MM.1S (cell line): ENCODE data around the gene FRMD1.

ENCODE experiments used
- DNase-seq: peaks from one replicate; pipeline ENCODE4 v3.0.0-alpha.2; 2015
- H2AFZ ChIP-seq: fragments of 300-600 bp; sonication (generic); 2 replicates; pipeline ENCODE4 v1.6.0; 2016; ENCODE audit warnings: antibody characterized with exemption, low read length
- H3F3A ChIP-seq: fragments of 300-600 bp; sonication (generic); 2 replicates; pipeline ENCODE4 v1.6.1; 2016; ENCODE audit warnings: mild to moderate bottlenecking, antibody characterized with exemption, low read length, moderate library complexity, mixed read lengths; ENCODE audit not compliant: insufficient read depth
- H3K27ac ChIP-seq: fragments of 300-600 bp; sonication (generic); 2 replicates; pipeline ENCODE4 v1.5.1; 2016; ENCODE audit warnings: mild to moderate bottlenecking, low read length
- H3K27me3 ChIP-seq: fragments of 300-600 bp; sonication (generic); replicated peaks from 2 replicates; pipeline ENCODE4 v1.6.0; 2016; ENCODE audit warnings: low read length; ENCODE audit not compliant: insufficient read depth
- H3K36me3 ChIP-seq: fragments of 300-600 bp; sonication (generic); replicated peaks from 2 replicates; pipeline ENCODE4 v1.6.1; 2016; ENCODE audit warnings: mild to moderate bottlenecking, low read length, mixed read lengths; ENCODE audit not compliant: insufficient read depth
- H3K4me1 ChIP-seq: fragments of 300-600 bp; sonication (generic); 2 replicates; pipeline ENCODE4 v1.6.1; 2016; ENCODE audit warnings: low read length, mixed read lengths
- H3K4me2 ChIP-seq: fragments of 300-600 bp; sonication (generic); 2 replicates; pipeline ENCODE4 v1.6.0; 2016; ENCODE audit warnings: low read depth, low read length
- H3K4me3 ChIP-seq: fragments of 300-600 bp; sonication (generic); 2 replicates; pipeline ENCODE4 v1.5.1; 2016; ENCODE audit warnings: low read length, mixed read lengths
- H3K79me2 ChIP-seq: fragments of 300-600 bp; sonication (generic); 2 replicates; pipeline ENCODE4 v1.6.1; 2016; ENCODE audit warnings: mixed run types, low read length, mixed read lengths
- H3K9ac ChIP-seq: fragments of 300-600 bp; sonication (generic); 2 replicates; pipeline ENCODE4 v1.6.1; 2016; ENCODE audit warnings: low read length, mixed read lengths
- H3K9me2 ChIP-seq: fragments of 300-600 bp; sonication (generic); replicated peaks from 2 replicates; pipeline ENCODE4 v1.6.1; 2016; ENCODE audit warnings: mild to moderate bottlenecking, low read length, mixed read lengths; ENCODE audit not compliant: insufficient read depth
- H3K9me3 ChIP-seq: fragments of 300-600 bp; sonication (generic); replicated peaks from 2 replicates; pipeline ENCODE4 v1.6.1; 2016; ENCODE audit warnings: mild to moderate bottlenecking, low read length, mixed read lengths; ENCODE audit not compliant: insufficient read depth
- H4K20me1 ChIP-seq: fragments of 300-600 bp; sonication (generic); 2 replicates; pipeline ENCODE4 v1.6.1; 2016; ENCODE audit warnings: mild to moderate bottlenecking, low read length, moderate library complexity, mixed read lengths; ENCODE audit not compliant: insufficient read depth
- CTCF ChIP-seq: fragments of 300-600 bp; sonication (generic); IDR thresholded peaks from 2 replicates; pipeline ENCODE4 v1.5.1; 2016; ENCODE audit warnings: antibody characterized with exemption, low read length, mixed read lengths
- EZH2 ChIP-seq: fragments of 300-600 bp; sonication (generic); optimal IDR thresholded peaks from 2 replicates; pipeline ENCODE3; 2017; ENCODE audit warnings: low read depth, mild to moderate bottlenecking, antibody characterized with exemption, low read length, mixed read lengths
- EZH2phosphoT487 ChIP-seq: fragments of 300-600 bp; sonication (generic); IDR thresholded peaks from 2 replicates; pipeline ENCODE4 v1.6.1; 2018; ENCODE audit warnings: antibody characterized with exemption, low read length

The FRMD1 gene

GRCh38 chr6:168086066-168086465 is 7.1 kb upstream of the FRMD1 start:
- no peak overlapping the region for H3K4me2 ChIP-seq

GRCh38 chr6:168084465-168085160 is 5.6 kb upstream of the FRMD1 start:
- Histone ChIP-seq H3K4me1 (no peaks in the 10 kb centered on the region), H3K9me3 (no peaks in the 10 kb centered on the region), H3K4me3 (no peak overlapping the region), H3K79me2 (no peaks in the 10 kb centered on the region), H3K9ac (no peak overlapping the region), H3K27me3 (no peaks in the 10 kb centered on the region; the same call in 1 of the 2 replicates), H4K20me1 (no peaks in the 10 kb centered on the region), H3K9me2 (no peaks in the 10 kb centered on the region), H2AFZ (no peak overlapping the region), H3F3A (no peaks in the 10 kb centered on the region), H3K27ac (no peak overlapping the region), H3K36me3 (no peaks in the 10 kb centered on the region), H3K4me2 (no peak overlapping the region)
- TF ChIP-seq EZH2phosphoT487 = no peak
- no peak for TF ChIP-seq EZH2
- TF ChIP-seq CTCF = no peak
- DNase-seq = no peak

More at GRCh38 chr6:168086066-168086465, 7.1 kb upstream of the FRMD1 start:
- Histone ChIP-seq H3K9me2 (no peaks in the 10 kb centered on the region), H3K79me2 (no peaks in the 10 kb centered on the region), H3K9me3 (no peaks in the 10 kb centered on the region), H3K27me3 (no peaks in the 10 kb centered on the region; the same call in 1 of the 2 replicates), H3K9ac (no peak overlapping the region), H2AFZ (no peak overlapping the region), H3K36me3 (no peaks in the 10 kb centered on the region), H3F3A (no peaks in the 10 kb centered on the region), H4K20me1 (no peaks in the 10 kb centered on the region), H3K4me1 (no peaks in the 10 kb centered on the region), H3K27ac (no peak overlapping the region), H3K4me3 (no peak overlapping the region)
- no peak for TF ChIP-seq EZH2
- no peak for DNase-seq

- no peaks in the 10 kb centered on the region for H3K79me2 ChIP-seq
- H3F3A ChIP-seq = no peaks in the 10 kb centered on the region
- TF ChIP-seq EZH2phosphoT487 (no peak), CTCF (no peak), EZH2 (no peak)
- H3K9me3 ChIP-seq = no peaks in the 10 kb centered on the region
- no peaks in the 10 kb centered on the region for H3K36me3 ChIP-seq
- no peak overlapping the region for H3K27ac ChIP-seq
- no peaks in the 10 kb centered on the region for H3K4me1 ChIP-seq
- H2AFZ ChIP-seq = no peak overlapping the region
- no peak overlapping the region for H3K9ac ChIP-seq
- no peak for DNase-seq
- H3K9me2 ChIP-seq = no peaks in the 10 kb centered on the region
- no peaks in the 10 kb centered on the region for H4K20me1 ChIP-seq
- no peak overlapping the region for H3K4me2 ChIP-seq
- H3K4me3 ChIP-seq = no peak overlapping the region
- no peaks in the 10 kb centered on the region; the same call in 1 of the 2 replicates for H3K27me3 ChIP-seq
Observed at GRCh38 chr6:168083514-168083885, 4.5 kb upstream of the FRMD1 start.

GRCh38 chr6:168082860-168083513 is 4.0 kb upstream of the FRMD1 start:
- no peaks in the 10 kb centered on the region for H3K79me2 ChIP-seq
- no peak overlapping the region for H3K27ac ChIP-seq
- no peak overlapping the region for H3K4me3 ChIP-seq
- H4K20me1 ChIP-seq = no peaks in the 10 kb centered on the region
- H3K4me1 ChIP-seq = no peaks in the 10 kb centered on the region
- H2AFZ ChIP-seq = no peak overlapping the region
- no peak for DNase-seq
- no peak overlapping the region for H3K4me2 ChIP-seq
- no peak overlapping the region for H3K9ac ChIP-seq
- no peaks in the 10 kb centered on the region for H3K9me2 ChIP-seq
- H3F3A ChIP-seq = no peaks in the 10 kb centered on the region
- H3K9me3 ChIP-seq = no peaks in the 10 kb centered on the region
- no peaks in the 10 kb centered on the region for H3K36me3 ChIP-seq
- no peaks in the 10 kb centered on the region; the same call in 1 of the 2 replicates for H3K27me3 ChIP-seq
- TF ChIP-seq EZH2 (no peak), CTCF (no peak), EZH2phosphoT487 (no peak)
